HG02642 (cell line): Measurements from ENCODE around the gene COG6.

Experiments used
- ATAC-seq: cut with Tn5 transposase; IDR thresholded peaks from one replicate; pipeline ENCODE4 v1.9.1; 2021; ENCODE audit warnings: mild to moderate bottlenecking; ENCODE audit not compliant: unreplicated experiment, poor library complexity

Gene COG6

DNA sequence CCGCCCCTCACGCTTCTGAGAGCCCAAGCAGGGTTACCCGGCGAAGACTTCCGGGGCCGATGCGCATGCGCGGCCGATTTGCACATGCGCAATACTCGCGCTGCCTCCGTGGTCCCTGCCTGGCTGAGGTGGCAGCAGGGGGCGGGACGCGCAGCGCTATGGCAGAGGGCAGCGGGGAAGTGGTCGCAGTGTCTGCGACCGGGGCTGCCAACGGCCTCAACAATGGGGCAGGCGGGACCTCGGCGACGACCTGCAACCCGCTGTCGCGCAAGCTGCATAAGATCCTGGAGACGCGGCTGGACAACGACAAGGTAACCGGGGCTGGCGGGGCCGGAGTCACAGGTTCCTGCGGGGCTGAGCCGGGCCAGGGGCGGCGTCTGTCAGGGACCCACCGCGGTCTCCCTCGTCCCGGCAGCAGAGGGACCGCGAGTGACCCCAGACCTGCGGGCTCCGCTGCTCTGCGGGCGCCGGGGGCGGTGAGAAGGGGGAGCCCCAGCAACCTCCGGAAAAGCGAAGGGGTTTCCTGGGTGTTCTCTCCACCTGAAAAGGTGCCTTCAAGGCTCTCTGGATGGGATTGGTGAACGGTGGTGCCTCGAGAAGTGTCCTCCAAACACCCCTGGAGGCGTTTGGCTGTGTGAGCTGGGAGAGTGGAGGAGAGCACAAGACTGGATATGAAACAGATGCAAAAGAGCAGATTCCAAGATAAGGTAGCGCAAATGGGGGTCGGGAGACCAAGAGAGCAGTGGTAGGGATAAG lies at the start of gene COG6:
Gene COG6, plus strand, starts transcription at position 94 of the 756 bp plus-strand sequence. Its CDS starts 65 bp downstream, at position 159.
- ATAC-seq = peak; percentile 96

DNA sequence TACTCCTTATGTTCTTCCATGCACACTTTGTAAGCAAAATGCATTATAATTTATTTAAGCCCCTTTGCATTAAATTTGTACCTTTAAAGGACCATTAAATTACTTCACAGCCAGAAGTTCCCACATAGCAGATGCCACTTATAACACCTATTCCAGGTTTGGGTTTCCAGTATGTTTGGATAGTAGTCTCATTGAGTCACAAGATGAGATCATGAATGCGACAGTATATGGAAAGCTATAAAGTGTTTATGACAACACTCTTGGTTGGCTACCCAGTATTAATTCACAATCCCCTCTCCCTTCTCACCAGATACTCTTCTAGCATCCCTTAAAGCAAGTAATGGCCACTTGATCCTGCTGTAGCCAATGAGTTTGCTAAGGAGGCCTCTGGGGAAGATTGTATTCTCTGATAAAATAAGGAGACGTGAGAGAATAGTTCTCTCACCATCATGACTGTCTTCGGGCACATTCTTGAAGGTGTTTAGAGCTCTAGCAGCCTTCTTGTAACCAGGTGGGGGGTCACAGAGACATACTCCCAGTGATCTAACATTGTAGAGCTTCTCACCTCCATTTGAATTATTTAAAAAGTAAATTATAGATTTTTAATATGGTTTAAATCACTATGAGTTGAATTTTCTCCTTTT lies 49.7 kb upstream of the COG6 start:
- no peak for ATAC-seq

DNA sequence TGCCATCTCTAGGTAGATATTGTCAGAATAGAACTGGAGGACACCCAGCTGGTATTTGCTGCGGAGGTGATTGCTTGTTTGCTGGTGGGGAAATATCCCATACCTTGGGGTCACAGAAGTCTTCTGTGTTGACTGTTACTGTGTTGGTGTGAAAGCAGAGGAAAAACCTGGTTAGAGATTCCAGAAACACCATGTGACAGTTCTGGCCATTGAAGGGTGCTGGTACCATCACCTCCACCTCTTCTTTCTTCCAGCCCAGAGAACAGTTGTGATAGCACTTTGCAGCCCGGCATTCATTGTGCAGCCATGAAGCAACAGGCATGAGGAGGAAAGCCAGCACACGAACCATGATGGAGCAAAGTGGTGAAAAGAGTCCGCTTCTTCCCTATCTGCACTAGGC lies 47.6 kb upstream of the COG6 start:
- ATAC-seq = no peak

DNA sequence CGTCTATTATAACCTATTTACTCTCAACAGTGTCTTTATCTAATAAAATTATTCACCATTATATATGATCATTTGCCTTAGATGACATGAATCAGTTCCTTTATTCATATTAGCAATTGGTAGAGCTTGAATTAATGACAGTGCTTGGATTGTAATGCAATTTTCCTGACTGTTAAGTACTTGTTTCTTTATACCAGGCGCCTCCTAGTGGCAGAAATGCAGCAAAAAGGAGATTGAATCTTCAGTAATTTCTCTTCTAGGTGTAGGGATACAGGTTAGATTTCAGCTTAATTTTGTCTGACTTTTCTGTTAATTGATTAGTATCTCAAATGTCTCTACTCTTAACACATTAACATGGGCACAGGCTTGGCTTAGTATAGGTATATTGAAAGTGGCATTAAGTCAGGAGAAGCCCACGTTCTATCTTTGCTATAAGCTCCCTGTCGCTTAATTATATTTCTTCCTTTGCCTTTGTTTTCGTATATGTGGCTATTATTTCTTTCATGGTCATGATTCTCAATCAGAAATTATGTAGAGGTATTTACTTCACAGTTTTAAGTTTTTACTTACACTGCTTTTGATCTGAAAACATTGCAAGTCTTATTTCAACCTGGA lies 43.3 kb upstream of the COG6 start:
- no peak for ATAC-seq

DNA sequence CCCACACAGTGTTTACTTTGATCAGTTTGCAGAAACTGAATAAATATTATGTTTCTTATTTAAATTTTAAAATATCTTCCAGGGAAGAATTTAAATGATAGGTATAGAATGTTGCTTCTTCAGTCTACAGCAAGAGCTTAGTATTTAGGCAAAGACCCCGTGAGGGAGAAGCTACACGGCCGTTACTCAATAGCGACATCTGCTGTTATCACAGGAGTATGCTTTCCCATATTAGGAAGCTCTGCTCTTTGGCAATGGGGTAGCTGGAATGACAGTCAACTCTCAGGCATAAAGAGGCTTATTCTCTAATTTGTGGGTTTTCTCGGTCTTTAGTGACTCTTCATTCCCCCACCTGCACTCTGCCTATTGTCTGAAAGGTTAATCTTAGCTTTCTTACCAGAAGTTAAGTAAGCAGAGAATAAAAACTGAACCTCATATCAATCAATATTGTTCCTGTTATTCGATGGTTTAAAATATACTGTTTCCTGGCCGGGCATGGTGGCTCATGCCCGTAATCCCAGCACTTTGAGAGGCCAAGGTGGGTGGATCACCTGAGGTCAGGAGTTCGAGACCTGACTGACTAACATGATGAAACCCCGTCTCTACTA lies 39.3 kb upstream of the COG6 start:
- ATAC-seq = peak; percentile 75

DNA sequence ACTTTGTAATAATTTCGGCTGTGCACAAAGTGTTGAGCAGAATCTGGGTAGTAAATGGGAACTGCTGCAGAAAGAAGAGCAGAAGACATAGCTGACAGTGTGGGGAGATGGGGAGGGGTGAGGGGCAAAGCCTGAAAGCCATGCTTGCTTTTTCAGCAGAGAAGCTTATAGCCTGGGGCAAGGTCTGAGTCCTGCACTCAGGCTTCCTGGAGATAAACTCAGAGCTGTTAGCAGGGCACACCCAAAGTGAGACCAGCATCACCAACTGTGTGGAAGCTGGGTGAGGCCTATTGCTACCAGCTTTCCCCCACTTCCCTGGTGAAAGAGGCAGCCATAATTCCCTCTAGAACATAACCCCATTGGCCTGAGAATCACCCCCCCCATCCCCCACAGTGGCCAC lies 36.9 kb upstream of the COG6 start:
- no peak for ATAC-seq

DNA sequence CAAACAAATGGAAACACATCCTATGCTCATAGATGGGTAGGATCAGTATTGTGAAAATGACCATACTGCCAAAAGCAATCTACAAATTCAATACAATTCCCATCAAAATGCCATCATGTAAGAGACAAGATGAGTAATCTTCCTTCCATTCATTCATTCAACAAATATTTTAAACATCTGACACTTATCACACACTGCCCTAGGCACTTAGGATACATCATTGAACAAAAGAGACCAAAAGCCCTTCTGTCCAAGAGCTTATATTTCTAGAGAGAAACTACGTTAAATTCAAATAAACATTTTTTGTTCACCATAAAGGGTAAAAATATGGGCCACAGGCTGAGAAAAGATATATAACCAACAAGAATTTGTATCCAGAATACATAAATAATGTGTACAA lies 32.0 kb upstream of the COG6 start:
- ATAC-seq = no peak

DNA sequence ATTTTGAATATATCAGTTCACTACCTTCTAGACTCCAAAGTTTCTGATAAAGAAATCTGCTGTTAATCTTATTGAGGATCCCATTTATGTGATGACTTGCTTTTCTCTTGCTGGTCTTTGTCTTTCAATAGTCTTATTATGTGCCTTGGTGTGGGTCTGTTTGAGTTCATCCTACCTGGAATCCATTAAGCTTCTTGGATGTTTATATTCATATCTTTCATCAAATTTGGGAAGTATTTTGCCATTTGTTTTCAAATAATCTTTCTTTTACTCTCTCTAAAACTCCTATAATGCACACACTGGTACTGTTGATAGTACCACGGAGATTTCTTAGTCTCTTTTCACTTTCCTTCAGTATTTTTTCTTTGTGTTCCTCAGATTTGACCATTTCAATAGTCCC lies 24.2 kb upstream of the COG6 start:
- no peak for ATAC-seq

DNA sequence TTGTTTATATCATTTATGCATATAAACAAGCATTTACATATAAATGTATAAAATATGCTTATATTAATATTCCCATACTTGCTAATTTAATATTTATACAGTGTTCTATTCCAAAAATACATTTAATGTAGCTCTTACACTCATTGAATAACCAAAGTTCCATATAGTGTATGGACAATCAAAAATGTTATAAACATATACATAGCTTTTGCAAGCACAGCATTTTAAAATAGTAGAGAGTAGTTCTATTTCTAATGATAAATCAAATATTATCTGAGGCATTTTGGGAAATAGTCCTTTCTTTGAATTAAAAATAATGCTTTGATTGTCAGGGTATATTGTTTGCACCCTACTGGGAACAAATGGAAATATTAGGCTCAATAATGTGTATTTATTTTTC lies 22.5 kb upstream of the COG6 start:
- ATAC-seq = no peak

DNA sequence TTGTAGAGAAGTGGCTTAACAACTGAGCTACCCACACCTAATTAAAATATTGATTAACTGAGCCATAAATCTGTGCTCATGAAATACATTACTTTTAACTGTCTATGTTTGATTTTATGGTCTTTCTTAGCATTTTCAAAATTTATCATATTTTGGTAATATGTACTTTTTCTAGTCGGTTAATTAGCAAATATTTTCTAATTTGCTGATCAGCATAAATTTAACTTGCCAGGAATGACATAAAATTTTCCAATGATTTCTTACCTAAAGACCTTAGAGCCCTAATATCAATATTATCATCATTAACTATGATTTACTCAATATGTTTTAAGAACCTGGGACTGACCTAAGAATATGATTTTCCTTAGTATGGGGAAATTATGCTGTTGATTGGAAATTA lies 19.9 kb upstream of the COG6 start:
- ATAC-seq = no peak

DNA sequence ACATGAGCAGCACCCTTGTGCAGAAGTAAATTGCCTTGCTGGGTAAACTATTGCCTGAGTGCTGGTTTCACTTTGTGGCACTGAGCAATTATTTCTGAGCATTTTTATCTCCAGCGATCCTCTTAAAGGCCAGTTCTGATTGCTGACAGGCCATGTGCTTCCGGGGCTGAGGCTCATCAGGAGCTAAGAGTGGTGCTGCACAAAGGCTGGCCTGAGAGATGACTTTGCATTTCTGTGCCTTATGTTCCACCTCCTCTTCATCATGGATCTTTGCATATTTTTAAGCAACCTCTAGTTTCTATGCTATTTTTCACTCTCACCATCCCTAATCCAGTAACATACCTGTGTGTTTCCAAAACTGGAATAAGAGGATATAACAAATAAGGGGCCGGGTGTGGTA lies 17.6 kb upstream of the COG6 start:
- ATAC-seq = no peak

DNA sequence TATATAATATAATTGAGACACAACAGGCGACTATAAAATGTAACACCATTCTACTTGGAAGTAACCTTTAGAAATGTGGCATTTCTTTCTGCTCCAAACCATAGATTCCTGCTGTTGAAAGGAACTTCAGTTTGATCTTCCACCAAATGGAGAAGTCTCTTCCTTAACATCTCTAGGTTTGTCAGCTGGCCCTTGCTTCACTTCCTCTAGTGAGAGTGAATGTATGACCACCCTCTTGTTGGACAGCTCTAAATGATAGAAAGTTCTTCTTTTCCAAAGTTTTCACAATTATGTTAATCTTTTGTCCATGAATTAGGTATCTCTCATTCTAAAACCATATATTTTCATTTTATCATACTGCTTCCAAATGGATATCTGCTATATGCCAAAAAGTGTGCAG lies 13.8 kb upstream of the COG6 start:
- ATAC-seq = no peak

DNA sequence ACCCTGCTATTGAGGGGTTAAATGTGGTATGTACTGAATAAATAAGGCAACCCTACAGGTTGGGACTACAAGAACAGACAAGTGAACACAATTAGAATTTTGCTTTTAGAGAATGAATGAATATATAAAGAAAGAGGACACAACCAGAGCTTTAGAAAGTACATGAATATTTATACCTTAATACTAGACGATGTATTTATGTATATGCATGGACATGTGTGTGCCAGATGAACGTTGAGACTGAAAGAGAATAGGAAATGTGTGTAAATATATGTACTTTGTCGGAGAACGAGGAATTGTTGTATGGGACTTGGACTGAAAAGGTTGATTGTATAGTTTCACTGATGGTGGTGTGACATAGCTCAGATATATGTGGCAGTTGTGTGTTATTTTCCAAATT lies 9.3 kb upstream of the COG6 start:
- ATAC-seq = no peak

DNA sequence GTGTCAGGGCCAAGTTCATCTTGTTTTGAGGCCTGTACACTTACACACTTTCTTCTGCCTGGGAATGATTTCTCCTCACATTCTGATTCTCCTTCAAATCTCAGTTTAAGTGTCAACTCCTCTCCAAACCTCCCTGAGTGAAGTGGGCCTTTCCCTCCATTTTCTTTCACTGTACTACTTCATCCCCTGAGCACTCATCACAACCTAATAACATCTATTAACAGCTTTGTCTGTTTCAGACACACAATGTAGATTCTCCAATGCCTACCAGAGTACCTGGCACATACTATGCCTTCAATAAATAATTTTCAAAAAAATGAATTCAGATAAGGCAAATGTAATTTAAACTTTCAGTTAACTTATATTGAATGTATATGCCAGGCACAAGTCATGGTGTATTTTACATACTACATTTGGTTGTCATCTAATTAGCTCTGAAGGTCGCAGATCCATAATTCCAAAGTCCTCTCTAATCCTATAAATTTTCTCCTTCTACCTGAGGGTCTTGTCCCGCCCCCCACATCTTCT lies 357 bp upstream of the COG6 start:
- ATAC-seq = peak; percentile 2

DNA sequence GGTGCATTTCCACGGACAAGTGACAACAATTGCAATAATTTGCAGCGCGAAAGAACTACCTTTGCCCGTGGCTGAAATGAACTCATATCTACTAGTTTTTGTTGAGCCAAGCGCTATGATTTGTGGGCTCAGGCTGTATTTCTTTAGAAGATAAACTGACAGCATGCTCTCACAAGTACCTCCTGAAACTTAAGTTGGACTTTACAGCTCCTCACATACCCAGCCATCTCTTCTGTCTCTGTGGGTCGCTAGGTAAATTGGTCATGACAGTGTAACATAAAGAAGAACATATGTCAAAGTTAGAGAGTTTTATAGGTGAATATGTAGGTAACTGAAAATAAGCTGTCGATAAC lies 839 bp downstream of the COG6 start:
- ATAC-seq = no peak

DNA sequence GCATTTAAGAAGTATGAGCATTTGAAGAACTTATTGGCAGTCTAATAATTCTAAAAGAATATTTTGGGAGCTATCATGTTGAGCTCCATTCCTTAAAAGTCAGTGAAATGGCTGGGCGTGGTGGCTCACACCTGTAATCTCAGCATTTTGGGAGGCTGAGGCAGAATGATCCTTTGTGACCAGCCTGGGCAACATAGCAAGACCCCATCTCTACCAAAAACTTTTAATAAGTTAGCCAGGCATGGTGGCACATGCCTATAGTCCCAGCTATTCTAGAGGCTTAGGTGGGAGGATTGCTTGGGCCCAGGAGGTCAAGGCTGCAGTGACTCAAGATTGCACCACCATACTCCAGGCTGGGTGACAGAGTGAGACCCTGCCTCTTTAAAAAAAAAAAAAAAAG lies 8.0 kb downstream of the COG6 start:
- ATAC-seq = no peak

DNA sequence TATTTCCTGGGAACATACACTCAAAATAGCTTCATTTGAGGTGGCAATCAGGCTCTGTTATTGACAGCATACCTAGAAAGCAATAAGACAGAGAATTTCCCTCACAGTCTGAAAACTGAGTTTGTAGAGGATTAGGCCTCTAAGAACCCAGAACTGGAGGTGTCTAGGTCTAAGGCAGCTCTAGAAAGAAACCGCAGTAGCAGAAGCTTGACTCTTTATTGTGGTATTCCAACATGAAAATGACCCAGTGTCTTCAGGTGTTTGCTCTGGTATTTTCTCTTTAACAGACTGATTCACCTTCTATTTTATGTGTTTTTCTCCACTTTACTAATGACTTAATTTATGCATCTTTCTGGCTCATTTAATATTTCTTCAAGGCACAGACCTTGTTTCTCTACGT lies 8.5 kb downstream of the COG6 start:
- ATAC-seq = no peak

DNA sequence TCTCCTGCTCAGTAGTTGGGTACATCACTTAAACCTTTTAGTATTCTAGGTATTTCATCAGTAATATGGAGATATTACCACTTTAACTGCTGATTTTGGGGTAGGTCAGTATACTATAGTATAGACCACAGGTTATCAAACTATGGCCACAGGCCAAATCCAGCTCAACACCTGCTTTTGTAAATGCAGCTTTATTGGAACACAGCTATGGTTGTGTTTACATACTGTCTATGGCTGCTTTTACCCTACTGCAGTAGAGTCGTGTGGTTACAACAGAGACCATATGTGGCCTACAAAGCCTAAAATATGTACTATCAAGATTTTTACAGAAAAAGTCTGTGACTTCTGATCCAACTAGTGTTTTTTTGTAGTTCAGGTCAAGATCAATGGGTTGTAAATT lies 10.3 kb downstream of the COG6 start:
- ATAC-seq = no peak

DNA sequence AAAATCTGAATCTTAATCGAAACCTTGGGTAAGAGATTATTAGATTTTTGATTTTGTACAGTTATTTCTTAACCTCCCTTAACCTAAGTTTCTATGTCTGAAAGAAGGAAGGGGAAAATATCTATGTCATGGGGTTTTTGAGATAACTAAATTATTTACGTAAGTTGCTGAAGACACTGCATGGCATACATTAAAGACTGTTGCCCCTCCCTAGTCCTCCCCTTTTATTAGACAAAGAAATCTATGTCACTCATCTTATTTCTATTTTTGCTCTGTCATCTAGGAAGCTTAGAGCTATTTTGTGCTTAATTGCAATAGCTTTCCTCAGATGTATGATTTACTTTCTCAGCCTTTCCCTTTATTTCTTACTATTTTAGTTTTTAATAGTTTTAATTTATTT lies 15.0 kb downstream of the COG6 start:
- no peak for ATAC-seq

DNA sequence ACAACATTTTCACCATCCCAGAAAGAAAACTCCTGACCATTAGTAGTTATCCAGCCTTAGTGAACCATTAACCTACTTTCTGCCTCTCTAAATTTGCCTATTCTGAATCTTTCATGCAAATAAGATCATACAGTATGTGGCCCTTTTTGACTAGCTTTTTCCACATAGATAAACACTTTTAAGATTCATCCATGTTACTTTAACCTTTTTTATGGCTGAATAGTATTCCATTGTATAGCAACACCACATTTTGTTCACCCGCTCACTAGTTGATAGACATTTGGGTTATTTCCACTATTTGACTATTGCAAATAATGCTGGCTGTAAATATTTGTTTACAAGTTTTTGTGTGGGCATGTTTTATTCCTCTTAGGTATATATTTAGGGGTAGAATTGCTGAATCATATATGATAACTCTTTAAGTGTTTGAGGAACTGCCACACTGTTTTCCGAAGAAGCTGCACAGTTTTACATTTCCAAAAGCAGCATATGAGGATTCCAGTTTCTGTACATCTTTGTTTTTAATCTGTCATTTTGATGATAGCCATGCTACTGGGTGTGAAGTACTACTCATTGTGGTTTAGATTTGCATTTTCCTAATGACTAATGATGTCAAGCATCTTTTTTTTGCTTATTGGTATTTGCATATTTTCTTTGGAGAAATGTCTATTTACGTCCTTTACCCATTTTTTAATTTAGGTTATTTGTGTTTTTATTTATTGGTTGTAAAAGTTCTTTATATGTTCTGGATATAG lies 17.1 kb downstream of the COG6 start:
- no peak for ATAC-seq

DNA sequence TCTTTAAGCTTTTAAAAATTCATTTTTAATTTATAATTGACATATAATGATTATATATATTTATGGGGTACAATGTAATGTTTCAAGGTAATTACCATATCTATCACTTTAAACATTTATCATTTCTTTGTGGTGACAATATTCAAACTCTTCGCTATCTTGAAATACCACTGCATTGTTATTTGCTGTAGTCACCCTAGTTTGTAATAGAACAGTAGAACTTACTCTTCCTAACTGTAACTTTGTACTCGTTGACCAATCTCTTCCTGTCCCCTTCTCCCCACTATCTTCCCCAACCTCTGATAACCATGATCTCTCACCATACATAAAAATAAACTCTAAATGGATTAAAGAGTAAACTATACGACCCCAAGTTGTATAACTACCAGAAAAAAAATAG lies 20.4 kb downstream of the COG6 start:
- ATAC-seq = no peak
